Measurements from ENCODE around the gene TRIM17.

DNA sequence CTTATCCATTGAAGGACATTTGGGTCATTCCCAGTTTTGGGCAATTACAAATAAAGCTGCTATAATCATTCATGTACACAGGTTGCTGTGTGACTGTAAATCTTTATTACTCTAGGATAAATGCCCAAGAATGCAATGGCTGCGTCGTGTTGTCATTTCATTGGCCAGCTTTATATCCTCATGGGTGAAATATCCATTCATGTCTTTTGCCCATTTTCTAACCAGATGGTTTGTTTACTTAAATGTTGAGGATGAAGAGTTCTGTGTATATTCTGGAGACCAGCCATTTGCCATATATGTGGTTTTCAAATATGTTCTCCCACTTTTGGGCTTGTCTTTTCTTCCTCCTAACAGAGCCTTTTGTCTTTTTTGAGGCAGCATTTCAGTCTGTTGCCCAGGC, 35.3 kb downstream of the TRIM17 start:
- TF ChIP-seq, protein P1, sequence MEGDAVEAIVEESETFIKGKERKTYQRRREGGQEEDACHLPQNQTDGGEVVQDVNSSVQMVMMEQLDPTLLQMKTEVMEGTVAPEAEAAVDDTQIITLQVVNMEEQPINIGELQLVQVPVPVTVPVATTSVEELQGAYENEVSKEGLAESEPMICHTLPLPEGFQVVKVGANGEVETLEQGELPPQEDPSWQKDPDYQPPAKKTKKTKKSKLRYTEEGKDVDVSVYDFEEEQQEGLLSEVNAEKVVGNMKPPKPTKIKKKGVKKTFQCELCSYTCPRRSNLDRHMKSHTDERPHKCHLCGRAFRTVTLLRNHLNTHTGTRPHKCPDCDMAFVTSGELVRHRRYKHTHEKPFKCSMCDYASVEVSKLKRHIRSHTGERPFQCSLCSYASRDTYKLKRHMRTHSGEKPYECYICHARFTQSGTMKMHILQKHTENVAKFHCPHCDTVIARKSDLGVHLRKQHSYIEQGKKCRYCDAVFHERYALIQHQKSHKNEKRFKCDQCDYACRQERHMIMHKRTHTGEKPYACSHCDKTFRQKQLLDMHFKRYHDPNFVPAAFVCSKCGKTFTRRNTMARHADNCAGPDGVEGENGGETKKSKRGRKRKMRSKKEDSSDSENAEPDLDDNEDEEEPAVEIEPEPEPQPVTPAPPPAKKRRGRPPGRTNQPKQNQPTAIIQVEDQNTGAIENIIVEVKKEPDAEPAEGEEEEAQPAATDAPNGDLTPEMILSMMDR (IDR thresholded peaks at IDR 0.05; ENCODE audit: low read depth, low read length), result no peak
- no peak for TF ChIP-seq POLR2A (IDR thresholded peaks at IDR 0.05; ENCODE audit: extremely low read depth, insufficient read length)
- TF ChIP-seq, protein P2, sequence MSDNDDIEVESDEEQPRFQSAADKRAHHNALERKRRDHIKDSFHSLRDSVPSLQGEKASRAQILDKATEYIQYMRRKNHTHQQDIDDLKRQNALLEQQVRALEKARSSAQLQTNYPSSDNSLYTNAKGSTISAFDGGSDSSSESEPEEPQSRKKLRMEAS (IDR thresholded peaks at IDR 0.05; ENCODE audit: low read depth, low read length), result no peak
- no peak for TF ChIP-seq MYC (IDR thresholded peaks at IDR 0.05; ENCODE audit: low read depth, low read length)

Data from NB4 (cell line).